H1 (cell line): ENCODE measurements around the gene PPP1R11. TPM values are rescaled to one million over a fixed set of nuclear protein-coding genes. Genes with fewer than 3 reads are reported as not detected.

Source experiments
- CTCF ChIA-PET: fragments of 300-600 bp; sonication (Branson Sonifier 250); formaldehyde crosslinking; loops from one replicate; lab custom pipeline; 2021; ENCODE audit not compliant: partially characterized antibody; lab: Charles Lee
- POLR2A ChIA-PET: fragments of 300-600 bp; sonication (Branson Sonifier 250); formaldehyde crosslinking; loops from one replicate; lab custom pipeline; 2021; ENCODE audit warnings: inconsistent platforms; ENCODE audit not compliant: partially characterized antibody; lab: Charles Lee
- DNase-seq, 2 experiments: peaks; one replicate each; pipeline versions ENCODE4 v3.0.0 to v3.0.0-alpha.2; 2010 to 2022; ENCODE audit warnings: low spot score in 2 of 2, low read depth in 1 of 2, mixed read lengths in 1 of 2
- FAIRE-seq: peaks from 2 replicates; lab custom pipeline; 2011; peaks lifted over from hg19 to GRCh38; lab: Jason Lieb, UNC
- H2AFZ ChIP-seq: 2 replicates; pipeline ENCODE4 v1.8.1; 2012; ENCODE audit warnings: low read length, inconsistent platforms
- H2AK5ac ChIP-seq: 2 replicates; pipeline ENCODE4 v1.6.1; 2013; ENCODE audit warnings: low read depth, low read length
- H2BK120ac ChIP-seq: replicated peaks from 2 replicates; pipeline ENCODE3; 2013; ENCODE audit warnings: low read depth, low read length, inconsistent platforms
- H2BK12ac ChIP-seq: 2 replicates; pipeline ENCODE4 v1.6.1; 2013; ENCODE audit warnings: low read depth, low read length
- H2BK15ac ChIP-seq: 2 replicates; pipeline ENCODE4 v1.6.1; 2013; ENCODE audit warnings: low read length
- H2BK20ac ChIP-seq: 2 replicates; pipeline ENCODE4 v1.6.1; 2013; ENCODE audit warnings: low read length
- H2BK5ac ChIP-seq: 2 replicates; pipeline ENCODE4 v1.6.1; 2013; ENCODE audit warnings: low read depth, low read length
- H3K14ac ChIP-seq: 2 replicates; pipeline ENCODE4 v1.6.1; 2013; ENCODE audit warnings: inconsistent platforms; ENCODE audit not compliant: insufficient read length
- H3K18ac ChIP-seq: 2 replicates; pipeline ENCODE4 v1.6.1; 2013; ENCODE audit warnings: low read length; ENCODE audit errors: extremely low read depth
- H3K23ac ChIP-seq: 2 replicates; pipeline ENCODE4 v1.6.1; 2013; ENCODE audit warnings: inconsistent platforms; ENCODE audit not compliant: insufficient read length
- H3K23me2 ChIP-seq: 2 replicates; pipeline ENCODE4 v1.6.1; 2013; ENCODE audit warnings: low read depth, low read length
- H3K27ac ChIP-seq: 2 replicates; pipeline ENCODE4 v1.6.1; 2011; ENCODE audit warnings: low read depth, low read length, inconsistent platforms
- H3K27me3 ChIP-seq, 4 experiments: replicated peaks in 1 of 4; 1 replicate in 1 of 4; 2 replicates in 3 of 4; pipeline versions ENCODE4 v1.6.1 to v1.8.1; 2011 to 2013; ENCODE audit warnings: low read length in 3 of 4, mild to moderate bottlenecking in 3 of 4, inconsistent platforms in 2 of 4, mixed read lengths in 2 of 4, moderate library complexity in 1 of 4; ENCODE audit not compliant: control insufficient read depth in 3 of 4, insufficient read depth in 3 of 4; ENCODE audit errors: extremely low read depth in 1 of 4
- H3K36me3 ChIP-seq, 4 experiments: 2 replicates each; pipeline versions ENCODE4 v1.6.1 to v1.8.1; 2011 to 2013; ENCODE audit warnings: mild to moderate bottlenecking in 4 of 4, low read length in 3 of 4, moderate library complexity in 2 of 4, control low read depth in 1 of 4, inconsistent platforms in 1 of 4; ENCODE audit not compliant: insufficient read depth in 4 of 4, control insufficient read depth in 2 of 4
- H3K4ac ChIP-seq: replicated peaks from 2 replicates; pipeline ENCODE3; 2013; ENCODE audit warnings: low read length, low read depth, mixed read lengths, inconsistent platforms; ENCODE audit not compliant: insufficient read length
- H3K4me1 ChIP-seq, 4 experiments: replicated peaks in 1 of 4; 1 replicate in 1 of 4; 2 replicates in 3 of 4; pipeline versions ENCODE4 v1.6.1 to v1.8.1; 2011 to 2013; ENCODE audit warnings: low read length in 3 of 4, inconsistent platforms in 2 of 4, mixed read lengths in 1 of 4; ENCODE audit not compliant: insufficient read depth in 4 of 4, control insufficient read depth in 3 of 4
- H3K4me2 ChIP-seq, 2 experiments: 2 replicates each; pipeline versions ENCODE4 v1.6.1 to v1.8.1; 2011 to 2013; ENCODE audit warnings: low read depth in 2 of 2, low read length in 2 of 2, control low read depth in 1 of 2, inconsistent platforms in 1 of 2, mild to moderate bottlenecking in 1 of 2; ENCODE audit not compliant: insufficient read depth in 1 of 2
- H3K4me3 ChIP-seq, 4 experiments: fragments of 200-600, 300-600 bp in 1 of 4; sonication (generic), shearing (Covaris generic), sonication (Bioruptor Twin) in 1 of 4; 2 replicates each; pipeline versions ENCODE4 v1.5.1 to v1.8.1; 2011 to 2016; ENCODE audit warnings: low read length in 4 of 4, low read depth in 3 of 4, control low read depth in 2 of 4, inconsistent platforms in 2 of 4, mild to moderate bottlenecking in 2 of 4, mixed read lengths in 1 of 4, moderate library complexity in 1 of 4; ENCODE audit not compliant: insufficient read depth in 2 of 4; ENCODE audit errors: extremely low read depth in 1 of 4
- H3K56ac ChIP-seq: replicated peaks from 2 replicates; pipeline ENCODE3; 2013; ENCODE audit warnings: low read depth, mild to moderate bottlenecking, mixed read lengths, low read length, inconsistent platforms; ENCODE audit not compliant: insufficient read length
- H3K79me1 ChIP-seq: 2 replicates; pipeline ENCODE4 v1.6.1; 2013; ENCODE audit warnings: low read depth, low read length, control low read depth
- H3K79me2 ChIP-seq, 2 experiments: 2 replicates each; pipeline versions ENCODE4 v1.6.1 to v1.8.1; 2012 to 2013; ENCODE audit warnings: low read length in 2 of 2, mild to moderate bottlenecking in 2 of 2, inconsistent platforms in 1 of 2; ENCODE audit not compliant: insufficient read depth in 2 of 2, control insufficient read depth in 1 of 2
- H3K9ac ChIP-seq, 4 experiments: replicated peaks in 1 of 4; 1 replicate in 1 of 4; 2 replicates in 3 of 4; pipeline versions ENCODE4 v1.6.1 to v1.8.1; 2011 to 2013; ENCODE audit warnings: low read depth in 3 of 4, low read length in 3 of 4, control low read depth in 2 of 4, mild to moderate bottlenecking in 2 of 4, moderate library complexity in 2 of 4, inconsistent platforms in 1 of 4; ENCODE audit errors: extremely low read depth in 1 of 4
- H3K9me3 ChIP-seq, 2 experiments: 2 replicates each; pipeline versions ENCODE4 v1.6.1 to v1.8.1; 2012 to 2013; ENCODE audit warnings: mild to moderate bottlenecking in 2 of 2, moderate library complexity in 2 of 2, control low read depth in 1 of 2, inconsistent platforms in 1 of 2, low read depth in 1 of 2, low read length in 1 of 2, mixed read lengths in 1 of 2; ENCODE audit not compliant: insufficient read depth in 2 of 2
- H4K20me1 ChIP-seq, 2 experiments: replicated peaks in 1 of 2; 2 replicates each; pipeline versions ENCODE3 to v1.8.1; 2011 to 2013; ENCODE audit warnings: inconsistent platforms in 2 of 2, low read length in 2 of 2, mild to moderate bottlenecking in 1 of 2; ENCODE audit not compliant: insufficient read depth in 2 of 2, control insufficient read depth in 1 of 2
- H4K5ac ChIP-seq: 2 replicates; pipeline ENCODE4 v1.6.1; 2013; ENCODE audit warnings: low read length, low read depth, mixed read lengths, inconsistent platforms; ENCODE audit not compliant: insufficient read length
- H4K8ac ChIP-seq: 2 replicates; pipeline ENCODE4 v1.8.0; 2013; ENCODE audit warnings: mild to moderate bottlenecking, moderate library complexity, low read length, inconsistent platforms; ENCODE audit not compliant: insufficient read depth; ENCODE audit errors: extremely low read depth
- H4K91ac ChIP-seq: replicated peaks from 2 replicates; pipeline ENCODE3; 2013; ENCODE audit warnings: low read length, mixed read lengths, inconsistent platforms; ENCODE audit not compliant: insufficient read length
- ASH2L ChIP-seq: fragments of 200-600, 300-600 bp; sonication (generic); IDR thresholded peaks from one replicate; pipeline ENCODE4 v1.7.1; 2017; ENCODE audit warnings: low read length
- CHD2 ChIP-seq: IDR thresholded peaks from 2 replicates; pipeline ENCODE4 v1.6.1; 2012; ENCODE audit warnings: low read length, improper control_type of control experiment
- CTBP2 ChIP-seq: IDR thresholded peaks from 2 replicates; pipeline ENCODE4 v1.7.0; 2011; ENCODE audit warnings: borderline replicate concordance, mild to moderate bottlenecking, moderate library complexity, mixed read lengths, low read length; ENCODE audit not compliant: insufficient read depth, insufficient read length
- EP300 ChIP-seq, 2 experiments: IDR thresholded peaks; 1 replicate in 1 of 2; 2 replicates in 1 of 2; pipeline ENCODE4 v1.6.1; 2011 to 2012; ENCODE audit warnings: low read depth in 2 of 2, low read length in 2 of 2, mild to moderate bottlenecking in 2 of 2, borderline replicate concordance in 1 of 2, inconsistent platforms in 1 of 2, moderate library complexity in 1 of 2
- HDAC2 ChIP-seq, 2 experiments: fragments of 300-600 bp in 1 of 2; sonication (generic) in 1 of 2; IDR thresholded peaks; 2 replicates each; pipeline ENCODE4 v1.6.1; 2011 to 2012; ENCODE audit warnings: low read depth in 2 of 2, low read length in 2 of 2, mild to moderate bottlenecking in 2 of 2, moderate library complexity in 2 of 2, borderline replicate concordance in 1 of 2, inconsistent platforms in 1 of 2
- JUN ChIP-seq: IDR thresholded peaks from 2 replicates; pipeline ENCODE4 v1.6.1; 2011; ENCODE audit warnings: low read depth, mild to moderate bottlenecking, improper control_type of control experiment, low read length
- KDM4A ChIP-seq: IDR thresholded peaks from one replicate; pipeline ENCODE4 v1.7.1; 2012; ENCODE audit warnings: low read depth, mild to moderate bottlenecking, moderate library complexity, low read length, inconsistent platforms; ENCODE audit not compliant: severe bottlenecking
- MAX ChIP-seq: IDR thresholded peaks from 2 replicates; pipeline ENCODE4 v1.6.1; 2012; ENCODE audit warnings: inconsistent platforms
- TAF7 ChIP-seq: optimal IDR thresholded peaks from 2 replicates; pipeline ENCODE3; 2011; ENCODE audit warnings: low read depth, mild to moderate bottlenecking, inconsistent platforms, low read length, moderate library complexity, borderline replicate concordance
- TCF12 ChIP-seq: IDR thresholded peaks from 2 replicates; pipeline ENCODE4 v1.6.1; 2011; ENCODE audit warnings: low read depth, mild to moderate bottlenecking, low read length
- WGBS, 2 experiments: shearing (Covaris generic) in 1 of 2; methylation state at CpG; one replicate each; pipeline versions ENCODE4 v1.1.6 to v1.1.7; 2013 to 2015; ENCODE audit warnings: low lambda C conversion rate in 2 of 2, mixed read lengths in 2 of 2, inconsistent platforms in 1 of 2, low coverage in 1 of 2, missing lambda C conversion rate in 1 of 2; ENCODE audit not compliant: insufficient replicate concordance in 2 of 2, insufficient coverage in 1 of 2, insufficient read length in 1 of 2; ENCODE audit errors: extremely low coverage in 1 of 2, missing lambda C conversion rate in 1 of 2; 5-methylcytosine and 5-hydroxymethylcytosine counted together
- polyA plus RNA-seq, 7 experiments: library from polyadenylated mRNA; depleted of rRNA in 3 of 7; stranded (reverse) in 5 of 7; unstranded in 2 of 7; fragments of >200 nt in 5 of 7; fragments of 200-250 nt in 2 of 7; gene quantifications; 1 replicate in 5 of 7; 2 replicates in 1 of 7; 4 replicates in 1 of 7; pipeline versions ENCODE4 v1.2.1 to v1.2.3, GENCODE V29; 2011 to 2013; ENCODE audit warnings: missing spikeins in 2 of 7, mixed read lengths in 2 of 7
- total RNA-seq: library from RNA; stranded (reverse); fragmentation: NEBNext Ultra II Directional; extraction: Animal tissue kit (Norgen Biotek cat#: 25700); gene quantifications from 2 replicates; pipeline ENCODE4 v1.2.1, GENCODE V29; 2021

Gene PPP1R11
- total and polyA plus RNA-seq, 2 of the 8 experiments (the other 6 are each of a cell fraction or from before 2014, with no cell fraction given) = 26.1 to 32.8 TPM

DNA sequence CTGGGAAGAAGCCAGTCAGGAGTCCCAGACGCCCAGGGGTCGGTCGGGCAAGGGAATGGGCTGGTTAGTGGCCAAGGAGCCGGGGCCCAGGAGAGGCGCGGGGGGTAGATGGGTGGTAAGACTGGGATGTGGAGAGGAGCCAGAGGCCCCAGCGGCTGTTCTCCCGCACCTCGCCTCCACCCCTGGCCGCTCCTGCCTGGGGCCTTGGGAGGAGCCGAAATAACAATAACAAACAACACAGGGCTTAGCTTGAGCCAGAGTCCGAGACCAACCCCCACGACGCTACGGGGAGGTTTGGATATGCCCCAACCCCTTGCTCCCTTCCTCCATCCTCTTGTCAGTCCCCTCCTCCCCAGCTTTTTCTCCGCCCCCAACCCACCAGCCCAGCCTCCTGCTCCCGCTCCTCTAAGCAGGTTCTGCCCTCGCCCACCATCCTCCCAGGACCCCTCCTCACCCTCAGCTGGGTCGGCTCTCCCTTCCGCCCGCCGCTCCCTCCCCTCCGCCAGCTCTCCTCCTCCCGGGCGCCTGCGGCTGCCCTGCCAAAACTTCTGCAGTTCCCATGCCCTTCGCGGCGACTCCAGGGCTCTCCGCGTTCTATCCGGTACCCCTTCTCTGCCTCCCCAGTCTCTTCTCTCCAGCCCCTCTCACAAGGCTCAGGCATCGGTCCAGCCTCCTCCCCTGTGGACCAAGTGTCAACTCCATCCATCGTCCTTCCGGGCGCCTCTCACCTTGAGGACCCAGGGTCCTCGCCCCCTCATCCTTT is 7.5 kb downstream of the PPP1R11 start:
- H3K4me1 ChIP-seq = peaks cover 10 to 30% (median 14%) of the 10 kb centered on the region in 4 experiments; a peak in 6 of 7 replicates
- FAIRE-seq = no peak
- no peak overlapping the region for H3K23ac ChIP-seq
- no peak overlapping the region for H4K5ac ChIP-seq
- H3K9me3 ChIP-seq = no peaks in the 10 kb centered on the region
- H4K8ac ChIP-seq = no peak overlapping the region
- peak overlapping the region; percentile 51; the same call in 1 of the 2 replicates for H3K18ac ChIP-seq
- POLR2A ChIA-PET = interaction anchor here (1.0 to 1.5 kb wide), 4 partner anchors 14 to 29 kb away, joined by 3 to 14 read pairs (median 3); partner anchors contain the start of gene POLR1H
- H3K14ac ChIP-seq = no peak overlapping the region
- peaks cover 41 to 72% (median 61%) of the 10 kb centered on the region in 4 experiments for H3K27me3 ChIP-seq
- no peak overlapping the region for H3K4ac ChIP-seq
- no peak overlapping the region for H3K9ac ChIP-seq
- H3K4me2 ChIP-seq = peak overlapping the region; percentile 80 to 98
- H3K27ac ChIP-seq = no peak overlapping the region
- no peaks in the 10 kb centered on the region for H3K79me2 ChIP-seq
- no peak overlapping the region for H3K56ac ChIP-seq
- WGBS, 2 experiments = 3% methylated on average over 31 of the region's 37 CpGs; no CpG with 5 or more reads in 1 of the 2 experiments
- no peak overlapping the region for H2BK15ac ChIP-seq
- H2BK20ac ChIP-seq = no peak overlapping the region
- H3K23me2 ChIP-seq = peaks cover 23% of the 10 kb centered on the region
- H4K91ac ChIP-seq = no peak overlapping the region
- H3K79me1 ChIP-seq = no peaks in the 10 kb centered on the region
- no peaks in the 10 kb centered on the region for H3K36me3 ChIP-seq
- no peak overlapping the region for H2AK5ac ChIP-seq
- no peaks in the 10 kb centered on the region for H4K20me1 ChIP-seq
- peak overlapping the region; percentile 52 to 82 (median 72) for H3K4me3 ChIP-seq
- CTCF ChIA-PET = interaction anchor here (0.8 to 3.3 kb wide), 11 partner anchors 13 to 226 kb away, joined by 3 to 14 read pairs (median 5); no protein-coding TSS in a partner anchor
- 0 out of 2 replicates have a peak overlapping the region, but pooled peaks have one; percentile 17 for H2BK12ac ChIP-seq
- peak in 1 of 2 experiments; percentile 80 for DNase-seq
- H2BK120ac ChIP-seq = no peak overlapping the region
- peak overlapping the region; percentile 65; the same call in 1 of the 2 replicates for H2AFZ ChIP-seq
- no peak overlapping the region; the same call in 1 of the 2 replicates for H2BK5ac ChIP-seq
- peak in 1 of 2 experiments; percentile 42; a peak in 1 of 3 replicates for TF ChIP-seq EP300 (IDR thresholded peaks at IDR 0.05; ENCODE audit: borderline replicate concordance in 1 of 2, low read depth in 2 of 2, low read length in 2 of 2)
- peak; percentile 85 for TF ChIP-seq ASH2L
- TF ChIP-seq TCF12 = no peak
- peak; percentile 79 for TF ChIP-seq KDM4A
- TF ChIP-seq MAX = peak; percentile 40; the same call in 1 of the 2 replicates
- peak; percentile 69 for TF ChIP-seq CTBP2
- no peak for TF ChIP-seq JUN
- 0 out of 4 replicates have a peak, but pooled peaks of 1 of the 2 experiments have one; percentile 1 for TF ChIP-seq HDAC2 (IDR thresholded peaks at IDR 0.05; ENCODE audit: borderline replicate concordance in 1 of 2, low read depth in 2 of 2, low read length in 2 of 2)
- no peak for TF ChIP-seq CHD2
- peak; percentile 34 for TF ChIP-seq TAF7
